Subcutaneous adipose tissue (tissue), 4 donors: ENCODE data around the gene TECPR1. TPM values are rescaled to one million over a fixed set of nuclear protein-coding genes. Genes with fewer than 3 reads are reported as not detected.

Experiments used
- total RNA-seq, 4 donors: library from RNA; depleted of rRNA; stranded (reverse); fragments of >200 nt; gene quantifications; one replicate each; pipeline ENCODE4 v1.1.0, GENCODE V29; 2016
- TF ChIP-seq, protein P1 (sequence below): fragments of 450-650 bp; IDR thresholded peaks from one replicate; pipeline ENCODE4 v1.5.1; 2016; ENCODE audit warnings: low read depth, mild to moderate bottlenecking, control low read depth, antibody characterized with exemption, moderate library complexity

TECPR1 gene
- total RNA-seq, 4 donors from 2014 or later, result 9.7 to 36.2 (median 11.9) TPM

DNA sequence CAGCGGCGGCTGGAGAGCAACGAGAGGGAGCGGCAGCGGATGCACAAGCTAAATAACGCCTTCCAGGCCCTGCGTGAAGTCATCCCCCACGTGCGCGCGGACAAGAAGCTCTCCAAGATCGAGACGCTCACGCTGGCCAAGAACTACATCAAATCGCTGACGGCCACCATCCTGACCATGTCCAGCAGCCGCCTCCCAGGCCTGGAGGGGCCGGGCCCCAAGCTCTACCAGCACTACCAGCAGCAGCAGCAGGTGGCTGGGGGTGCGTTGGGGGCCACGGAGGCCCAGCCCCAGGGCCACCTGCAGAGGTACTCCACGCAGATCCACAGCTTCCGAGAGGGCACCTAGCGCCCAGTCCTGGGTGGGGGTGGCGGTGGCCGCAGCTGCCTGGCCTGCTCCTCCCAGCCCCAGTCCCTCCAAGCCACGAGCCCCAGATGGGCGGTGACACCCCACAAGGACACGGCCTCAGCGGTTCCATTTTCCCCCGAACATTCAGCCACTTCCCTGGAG lies 39.4 kb downstream of the TECPR1 start:
- TF ChIP-seq, protein P1, sequence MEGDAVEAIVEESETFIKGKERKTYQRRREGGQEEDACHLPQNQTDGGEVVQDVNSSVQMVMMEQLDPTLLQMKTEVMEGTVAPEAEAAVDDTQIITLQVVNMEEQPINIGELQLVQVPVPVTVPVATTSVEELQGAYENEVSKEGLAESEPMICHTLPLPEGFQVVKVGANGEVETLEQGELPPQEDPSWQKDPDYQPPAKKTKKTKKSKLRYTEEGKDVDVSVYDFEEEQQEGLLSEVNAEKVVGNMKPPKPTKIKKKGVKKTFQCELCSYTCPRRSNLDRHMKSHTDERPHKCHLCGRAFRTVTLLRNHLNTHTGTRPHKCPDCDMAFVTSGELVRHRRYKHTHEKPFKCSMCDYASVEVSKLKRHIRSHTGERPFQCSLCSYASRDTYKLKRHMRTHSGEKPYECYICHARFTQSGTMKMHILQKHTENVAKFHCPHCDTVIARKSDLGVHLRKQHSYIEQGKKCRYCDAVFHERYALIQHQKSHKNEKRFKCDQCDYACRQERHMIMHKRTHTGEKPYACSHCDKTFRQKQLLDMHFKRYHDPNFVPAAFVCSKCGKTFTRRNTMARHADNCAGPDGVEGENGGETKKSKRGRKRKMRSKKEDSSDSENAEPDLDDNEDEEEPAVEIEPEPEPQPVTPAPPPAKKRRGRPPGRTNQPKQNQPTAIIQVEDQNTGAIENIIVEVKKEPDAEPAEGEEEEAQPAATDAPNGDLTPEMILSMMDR, result no peak

DNA sequence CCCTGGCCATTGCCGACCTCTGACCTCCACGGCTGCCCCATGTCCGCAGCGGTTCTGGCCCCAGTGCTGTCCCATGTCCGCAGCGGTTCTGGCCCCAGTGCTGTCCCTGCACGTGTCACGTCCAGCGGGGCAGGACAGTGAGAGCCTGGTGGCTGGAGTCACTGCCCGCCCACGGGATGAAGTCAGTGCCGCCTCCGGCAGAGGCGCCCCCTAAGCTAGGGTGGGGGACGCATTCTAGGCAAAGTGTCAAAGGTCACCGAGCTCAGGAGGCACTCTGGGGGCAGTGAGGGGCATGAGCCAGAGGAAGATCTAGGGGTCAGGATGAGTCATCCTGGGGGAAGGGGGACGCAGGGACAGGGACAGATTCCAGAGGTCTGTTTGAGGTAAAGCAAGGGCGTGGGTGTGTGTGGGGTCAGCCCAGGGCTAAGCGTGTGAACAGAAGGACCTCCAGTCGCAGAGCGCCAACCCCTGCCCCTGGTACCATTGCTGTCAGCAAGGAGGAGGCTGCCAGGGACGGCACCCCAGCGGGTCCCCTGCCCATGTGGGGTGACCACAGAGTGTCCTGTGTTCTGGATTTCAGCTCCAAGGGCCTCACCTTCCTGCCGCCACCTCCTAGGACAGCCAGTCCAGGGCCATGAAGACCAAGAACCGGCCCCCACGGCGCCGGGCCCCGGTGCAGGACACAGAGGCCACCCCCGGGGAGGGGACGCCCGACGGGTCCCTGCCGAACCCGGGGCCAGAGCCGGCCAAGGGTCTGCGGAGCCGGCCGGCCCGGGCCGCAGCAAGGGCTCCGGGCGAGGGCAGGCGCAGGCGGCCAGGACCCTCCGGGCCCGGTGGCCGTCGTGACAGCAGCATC lies 40.1 kb downstream of the TECPR1 start:
- TF ChIP-seq, protein P1, result no peak

DNA sequence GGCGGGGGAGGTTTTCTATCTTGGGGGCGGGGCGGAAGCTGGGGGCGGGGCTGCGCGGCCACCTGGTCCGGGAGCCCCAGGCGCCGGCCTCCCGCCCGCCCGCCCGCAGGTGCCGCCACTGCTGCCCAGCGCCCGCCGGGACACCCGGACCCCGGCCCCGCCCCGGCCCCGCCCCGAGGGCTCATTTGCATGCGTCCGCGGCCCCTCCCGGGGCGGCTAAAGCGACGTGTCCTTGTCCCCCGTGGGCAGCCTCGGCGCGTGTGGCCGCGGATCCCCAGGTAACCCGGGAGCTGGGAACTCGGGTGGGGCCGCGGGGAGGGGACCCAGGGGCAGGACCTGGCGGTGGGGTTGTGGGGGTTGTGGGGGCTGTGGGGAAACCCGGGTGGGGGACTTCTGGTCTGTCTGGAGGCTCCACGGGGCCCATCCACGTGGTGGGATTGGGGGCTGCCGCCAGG lies 40.8 kb downstream of the TECPR1 start, which contains the start of gene BHLHA15:
Gene BHLHA15 (plus strand): TSS at position 219 of the 455 bp plus-strand sequence. CDS start 871 bp downstream, outside the sequence.
- TF ChIP-seq, protein P1, result no peak

DNA sequence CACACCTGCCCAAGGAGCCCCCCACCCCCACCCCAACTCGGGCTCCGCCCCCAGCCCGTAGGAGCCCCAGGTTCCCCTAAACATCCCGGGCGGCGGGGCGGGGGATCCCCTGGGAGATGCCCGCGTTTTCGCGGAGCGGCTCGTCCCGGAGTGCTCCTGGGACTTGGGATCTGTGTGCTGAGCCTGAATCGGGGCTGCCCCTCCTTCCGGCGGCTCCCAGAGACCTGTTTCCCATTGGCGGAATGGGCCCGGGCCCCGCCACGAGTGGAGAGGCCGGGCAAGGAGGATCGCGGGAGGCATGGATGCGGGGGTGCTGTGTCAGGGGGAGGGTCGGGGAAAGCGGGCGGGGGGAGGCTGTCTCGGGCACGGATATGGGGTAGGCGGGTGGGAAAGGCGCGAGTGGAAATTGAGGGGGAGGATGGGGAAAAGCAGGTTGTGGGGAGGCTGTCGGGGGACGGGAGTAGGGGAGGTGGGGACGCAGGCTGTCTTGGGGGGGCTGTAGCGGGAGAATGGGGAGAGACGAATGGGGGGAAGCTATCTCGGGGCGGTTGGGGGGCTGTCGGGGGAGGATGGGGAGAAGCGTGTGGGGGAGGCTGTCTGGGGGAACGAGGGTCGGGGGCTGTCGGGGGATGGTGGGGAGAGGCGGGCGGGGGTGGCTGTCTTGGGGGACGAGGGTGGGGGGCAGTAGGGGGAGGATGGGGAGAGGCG lies 41.4 kb downstream of the TECPR1 start:
- TF ChIP-seq, protein P1, result no peak

DNA sequence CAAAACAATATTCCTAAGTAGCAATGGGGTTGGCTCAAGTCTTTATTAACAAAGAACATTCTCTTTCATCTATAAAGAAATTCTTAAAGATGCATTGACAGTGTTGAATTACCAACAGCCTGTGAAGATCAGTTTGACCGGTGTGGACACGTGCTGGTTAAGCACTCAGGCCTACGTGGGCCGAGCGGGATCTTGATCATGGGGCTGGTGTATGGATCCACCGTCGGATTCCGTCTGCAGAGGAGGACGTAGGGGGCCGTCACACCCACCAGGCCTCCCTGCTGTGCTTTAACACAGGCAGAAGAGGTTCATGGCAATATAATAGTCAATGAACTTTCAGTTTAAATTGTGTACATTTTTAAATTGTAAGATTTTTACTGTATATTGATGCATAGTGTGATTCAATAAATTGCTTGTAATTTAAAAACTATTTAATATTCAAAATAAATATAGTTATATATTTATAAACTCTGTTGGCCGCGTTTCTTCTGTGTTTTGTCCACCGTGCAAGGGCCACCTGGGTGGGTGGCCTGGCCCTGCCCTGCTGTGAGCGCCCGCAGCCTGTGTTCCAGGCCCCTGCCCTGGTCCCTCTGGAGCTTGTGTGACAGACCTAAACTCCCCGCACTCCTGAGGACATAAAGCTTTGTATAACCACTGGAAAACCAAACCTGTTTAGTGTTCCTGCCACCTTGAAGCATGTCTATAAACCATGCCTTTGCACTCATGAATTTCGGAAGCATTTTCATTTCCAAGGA lies 42.7 kb downstream of the TECPR1 start:
- TF ChIP-seq, protein P1, result no peak

DNA sequence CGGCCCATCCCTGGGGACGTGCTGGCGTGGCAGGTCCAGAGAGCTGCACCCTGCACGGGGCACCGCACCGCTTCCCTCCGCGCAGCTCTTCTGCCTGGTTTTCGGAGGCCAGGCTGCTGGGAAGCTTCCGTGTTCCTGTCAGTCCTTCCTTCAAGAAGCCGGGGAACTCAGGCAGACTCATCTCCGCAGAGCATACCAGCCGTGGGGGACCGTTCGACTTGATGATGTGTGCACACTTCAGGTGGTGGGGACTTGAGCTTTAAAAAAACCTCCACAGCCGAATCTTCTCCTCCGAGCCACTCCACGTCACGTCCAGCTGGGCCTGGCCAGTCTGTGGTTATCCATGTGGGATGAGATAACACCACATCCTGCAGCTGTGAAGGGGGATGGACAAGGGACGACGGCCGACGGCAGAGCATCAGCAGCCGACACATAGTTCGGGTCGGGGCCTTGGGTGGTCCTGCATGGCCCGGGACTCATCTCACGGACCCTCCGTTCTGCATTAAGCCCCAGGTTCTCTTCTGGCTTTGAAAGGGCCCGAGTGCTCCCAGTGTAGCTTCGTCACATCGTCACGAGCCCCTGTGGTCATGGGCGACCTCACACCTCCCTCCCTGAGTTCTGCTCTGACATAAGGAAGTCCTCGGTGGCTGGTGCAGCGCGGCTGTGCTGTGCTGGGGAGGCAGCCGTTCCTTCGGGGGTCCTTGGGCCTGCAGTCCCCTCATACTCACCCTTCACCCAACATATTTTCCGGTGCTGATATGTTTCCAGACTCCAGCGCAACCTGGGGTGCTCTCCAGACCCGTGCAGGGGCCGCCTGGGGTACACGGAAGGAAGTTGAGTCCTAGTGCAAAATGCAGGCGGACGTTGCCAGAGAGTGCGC lies 45.3 kb downstream of the TECPR1 start:
- TF ChIP-seq, protein P1, result no peak
